ENCODE data around the gene UFSP2.

Gene UFSP2

GRCh38 chr4:185395956-185396723, 29.6 kb downstream of the UFSP2 start:
- peak overlapping the region; percentile 84 for H3K4me3 ChIP-seq (ENCODE audit: low read length)
- no peak for TF ChIP-seq CTCF (conservative IDR thresholded peaks at IDR 0.05; ENCODE audit: low read length)
- DNase-seq (ENCODE audit: low read depth), result peak; percentile 98

GRCh38 chr4:185395238-185395955, 30.4 kb downstream of the UFSP2 start, which contains the start of gene LRP2BP:
Gene LRP2BP (minus strand): TSS chr4:185395924. CDS start chr4:185378186, 17,738 bp downstream.
- DNase-seq (ENCODE audit: low read depth), result peak; percentile 4
- TF ChIP-seq CTCF (conservative IDR thresholded peaks at IDR 0.05; ENCODE audit: low read length), result no peak

GRCh38 chr4:185394568-185395237, 31.1 kb downstream of the UFSP2 start:
- TF ChIP-seq CTCF (conservative IDR thresholded peaks at IDR 0.05; ENCODE audit: low read length), result no peak
- H3K4me3 ChIP-seq (ENCODE audit: low read length), result peak overlapping the region; percentile 74
- DNase-seq (ENCODE audit: low read depth), result peak; percentile 12

More at GRCh38 chr4:185395238-185395955, 30.4 kb downstream of the UFSP2 start, which contains the start of gene LRP2BP:
- H3K4me3 ChIP-seq (ENCODE audit: low read length), result peak within 1 kb of the TSS; percentile 84

GRCh38 chr4:185392156-185392555, 33.6 kb downstream of the UFSP2 start:
- TF ChIP-seq CTCF (conservative IDR thresholded peaks at IDR 0.05; ENCODE audit: low read length), result no peak
- no peak for DNase-seq (ENCODE audit: low read depth)
- no peak overlapping the region for H3K4me3 ChIP-seq (ENCODE audit: low read length)

GRCh38 chr4:185390941-185391340, 34.8 kb downstream of the UFSP2 start:
- no peak for TF ChIP-seq CTCF (conservative IDR thresholded peaks at IDR 0.05; ENCODE audit: low read length)
- no peak for DNase-seq (ENCODE audit: low read depth)
- H3K4me3 ChIP-seq (ENCODE audit: low read length), result no peak overlapping the region

GRCh38 chr4:185387957-185388356, 37.8 kb downstream of the UFSP2 start:
- no peak overlapping the region for H3K4me3 ChIP-seq (ENCODE audit: low read length)
- no peak for TF ChIP-seq CTCF (conservative IDR thresholded peaks at IDR 0.05; ENCODE audit: low read length)
- DNase-seq (ENCODE audit: low read depth), result no peak
